HepG2 (cell line): ENCODE results near the gene TMEM184B. TPM values are rescaled to one million over a fixed set of nuclear protein-coding genes. Genes with fewer than 3 reads are reported as not detected.
A peak's percentile ranks its signal among the peaks of the same experiment; 100 is the strongest.

Experiments
- BCL6 ChIP-seq: IDR thresholded peaks from 2 replicates; pipeline ENCODE4 v1.6.1; 2016; ENCODE audit warnings: missing genetic modification reagents, missing compliant biosample characterization
- BHLHE40 ChIP-seq: IDR thresholded peaks from 2 replicates; pipeline ENCODE4 v1.6.1; 2011; ENCODE audit warnings: low read length, improper control_type of control experiment
- CEBPG ChIP-seq: IDR thresholded peaks from 2 replicates; pipeline ENCODE4 v1.6.1; 2016
- CREB1 ChIP-seq, 2 experiments: fragments of 450-650 bp in 1 of 2; IDR thresholded peaks; 2 replicates each; pipeline ENCODE4 v1.6.1; 2016 to 2017; ENCODE audit warnings: control low read depth in 1 of 2, mild to moderate bottlenecking in 1 of 2, missing compliant biosample characterization in 1 of 2, missing genetic modification characterization in 1 of 2
- GATAD2A ChIP-seq: IDR thresholded peaks from 2 replicates; pipeline ENCODE4 v1.6.1; 2016
- HINFP ChIP-seq: sonication (generic); formaldehyde crosslinking; IDR thresholded peaks from 2 replicates; pipeline ENCODE4 v1.4.0; 2020; ENCODE audit warnings: low read depth, mild to moderate bottlenecking, missing genetic modification reagents
- KDM3A ChIP-seq: IDR thresholded peaks from 2 replicates; pipeline ENCODE4 v1.6.1; 2018; ENCODE audit warnings: low read depth, missing compliant biosample characterization
- PITX1 ChIP-seq: sonication (generic); formaldehyde crosslinking; IDR thresholded peaks from 2 replicates; pipeline ENCODE4 v1.5.1; 2020; ENCODE audit warnings: mild to moderate bottlenecking, missing genetic modification reagents
- TOE1 ChIP-seq: sonication (generic); formaldehyde crosslinking; IDR thresholded peaks from 2 replicates; pipeline ENCODE4 v1.4.0; 2020; ENCODE audit warnings: mild to moderate bottlenecking, missing genetic modification reagents
- ZNF12 ChIP-seq: sonication (generic); formaldehyde crosslinking; IDR thresholded peaks from 2 replicates; pipeline ENCODE4 v1.5.0; 2020; ENCODE audit warnings: missing genetic modification reagents
- ZNF501 ChIP-seq: sonication (generic); formaldehyde crosslinking; IDR thresholded peaks from 2 replicates; pipeline ENCODE4 v1.5.1; 2020; ENCODE audit warnings: mild to moderate bottlenecking, moderate library complexity, missing genetic modification reagents
- ZNF567 ChIP-seq: sonication (generic); formaldehyde crosslinking; IDR thresholded peaks from 2 replicates; pipeline ENCODE4 v1.8.1; 2023; ENCODE audit warnings: mild to moderate bottlenecking, missing genetic modification reagents, borderline replicate concordance
- ZNF772 ChIP-seq: sonication (generic); formaldehyde crosslinking; IDR thresholded peaks from 2 replicates; pipeline ENCODE4 v1.5.0; 2020; ENCODE audit warnings: mild to moderate bottlenecking, missing genetic modification reagents
- polyA plus RNA-seq, 8 experiments: library from polyadenylated mRNA; depleted of rRNA in 3 of 8; stranded (reverse) in 7 of 8; unstranded in 1 of 8; fragments of >200 nt; fragmentation: Illumina TruSeq in 4 of 8; extraction: Trizol in 4 of 8; gene quantifications; 2 replicates each; pipeline versions ENCODE4 v1.2.1 to v1.2.3, GENCODE V29; 2011 to 2016; ENCODE audit warnings: low read depth in 4 of 8, missing spikeins in 1 of 8, mixed read lengths in 1 of 8; ENCODE audit not compliant: insufficient read depth in 1 of 8
- total RNA-seq, 5 experiments: library from RNA; depleted of rRNA; stranded (reverse); fragments of >200 nt; fragmentation: Illumina TruSeq; extraction: Trizol; gene quantifications; 2 replicates each; pipeline ENCODE4 v1.2.3, GENCODE V29; 2016; ENCODE audit warnings: low read depth in 1 of 5
- TF ChIP-seq, protein P1 (sequence below): sonication (generic); formaldehyde crosslinking; IDR thresholded peaks from 2 replicates; pipeline ENCODE4 v1.4.0; 2020; ENCODE audit warnings: mild to moderate bottlenecking, missing genetic modification reagents
- TF ChIP-seq, protein P2 (sequence below): IDR thresholded peaks from 2 replicates; pipeline ENCODE4 v1.6.1; 2016; ENCODE audit warnings: low read depth, borderline replicate concordance

The TMEM184B gene
- total and polyA plus RNA-seq, 2 of the 13 experiments (the other 11 are each of a cell fraction or from before 2014, with no cell fraction given), result 15.9 to 16.0 TPM

DNA sequence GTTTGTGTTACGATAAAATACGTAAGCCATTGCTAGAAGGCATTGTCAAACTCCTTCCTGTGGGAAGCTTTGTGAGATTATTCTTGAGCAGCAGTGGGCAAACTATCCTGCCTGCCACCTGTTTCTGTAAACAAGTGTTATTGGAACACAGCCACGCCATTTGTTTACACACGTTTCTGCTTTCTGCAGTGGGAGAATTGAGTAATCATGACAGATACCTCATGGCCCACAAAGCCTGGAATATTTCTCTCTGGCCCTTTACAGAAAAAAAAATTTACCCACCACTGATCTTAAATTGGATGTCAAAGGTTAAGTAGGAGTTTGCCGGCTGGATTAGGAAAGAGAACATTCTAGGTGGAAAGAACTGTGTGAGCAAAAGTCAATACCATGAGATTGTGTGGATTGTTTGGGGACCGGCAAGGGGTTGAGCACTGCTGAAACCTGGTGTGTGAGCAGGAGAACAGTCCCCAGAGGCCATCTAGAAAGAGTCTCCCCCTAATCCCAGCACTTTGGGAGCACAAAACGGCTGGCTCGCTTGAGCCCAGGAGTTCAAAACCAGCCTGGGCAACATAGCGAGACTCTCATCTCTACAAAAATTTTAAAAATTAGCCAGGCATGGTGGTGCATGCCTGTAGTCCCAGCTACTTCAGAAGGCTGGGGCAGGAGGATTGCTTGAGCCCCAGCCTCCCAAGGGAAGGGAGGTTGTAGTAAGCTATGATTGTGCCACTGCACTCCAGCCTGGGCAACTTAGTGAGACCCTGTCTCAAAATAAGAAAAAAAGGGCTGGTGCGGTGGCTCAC, 85.2 kb downstream of the TMEM184B start (continued):
- TF ChIP-seq BHLHE40, result peak; percentile 87
- no peak for TF ChIP-seq ZNF501 (CRISPR knock-in tag)
- TF ChIP-seq KDM3A (CRISPR knock-in tag), result no peak
- peak; percentile 49 for TF ChIP-seq BCL6 (CRISPR knock-in tag)
- TF ChIP-seq, protein P1, sequence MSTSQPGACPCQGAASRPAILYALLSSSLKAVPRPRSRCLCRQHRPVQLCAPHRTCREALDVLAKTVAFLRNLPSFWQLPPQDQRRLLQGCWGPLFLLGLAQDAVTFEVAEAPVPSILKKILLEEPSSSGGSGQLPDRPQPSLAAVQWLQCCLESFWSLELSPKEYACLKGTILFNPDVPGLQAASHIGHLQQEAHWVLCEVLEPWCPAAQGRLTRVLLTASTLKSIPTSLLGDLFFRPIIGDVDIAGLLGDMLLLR (CRISPR knock-in tag), result no peak
- peak; percentile 77 for TF ChIP-seq CEBPG (CRISPR knock-in tag)
- TF ChIP-seq ZNF772 (CRISPR knock-in tag), result no peak
- no peak for TF ChIP-seq ZNF12
- TF ChIP-seq, protein P2, sequence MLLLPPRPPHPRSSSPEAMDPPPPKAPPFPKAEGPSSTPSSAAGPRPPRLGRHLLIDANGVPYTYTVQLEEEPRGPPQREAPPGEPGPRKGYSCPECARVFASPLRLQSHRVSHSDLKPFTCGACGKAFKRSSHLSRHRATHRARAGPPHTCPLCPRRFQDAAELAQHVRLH (CRISPR knock-in tag), result no peak
- TF ChIP-seq TOE1 (CRISPR knock-in tag), result no peak
- no peak for TF ChIP-seq HINFP
- TF ChIP-seq PITX1 (CRISPR knock-in tag), result 0 out of 2 replicates have a peak, but pooled peaks have one; percentile 49
- TF ChIP-seq GATAD2A (CRISPR knock-in tag), result peak; percentile 88
- no peak for TF ChIP-seq ZNF567 (CRISPR knock-in tag)
- TF ChIP-seq CREB1 (IDR thresholded peaks at IDR 0.05), result no peak
- peak; percentile 71; the same call in 1 of the 2 replicates for TF ChIP-seq CREB1 (CRISPR knock-in tag; IDR thresholded peaks at IDR 0.05)
